T1000 (cell line): ENCODE measurements around the gene STARD13.

Source experiments
- DNase-seq: peaks from one replicate; lab custom pipeline; 2025; ENCODE audit warnings: mixed read lengths; lab: John Stamatoyannopoulos, UW

Gene STARD13

GRCh38 chr13:33285420-33286124 lies at the start of gene STARD13:
STARD13 (minus strand) TSS chr13:33285755; CDS start chr13:33285638, 117 bp downstream.
- peak; percentile 88 for DNase-seq

GRCh38 chr13:33334831-33335230 lies 49.3 kb upstream of the STARD13 start:
- no peak for DNase-seq

- DNase-seq, result no peak
These were observed 46.4 kb upstream of the STARD13 start for GRCh38 chr13:33331962-33332361.

GRCh38 chr13:33330483-33330882 lies 44.9 kb upstream of the STARD13 start:
- no peak for DNase-seq

DNA sequence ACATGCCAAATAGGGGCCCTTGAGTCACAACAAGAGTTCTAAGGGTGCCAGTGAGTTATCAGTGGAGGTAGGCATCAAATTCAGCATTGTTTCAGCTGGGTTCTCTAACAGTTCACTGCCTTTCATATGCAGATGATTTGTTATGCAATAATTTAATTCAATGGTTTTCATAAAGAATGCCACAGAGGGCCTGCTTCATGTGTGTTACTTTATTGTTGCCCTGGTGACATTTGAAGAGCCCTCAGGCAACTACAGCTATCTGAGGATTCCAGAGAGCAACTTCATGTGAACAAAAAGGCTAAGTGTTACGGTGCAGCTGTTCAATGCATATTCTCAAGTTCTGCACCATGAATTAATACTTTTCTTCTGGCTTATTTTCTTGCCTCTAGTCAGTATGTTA lies 43.1 kb upstream of the STARD13 start:
- DNase-seq, result no peak

GRCh38 chr13:33326723-33327122 lies 41.2 kb upstream of the STARD13 start:
- no peak for DNase-seq

DNA sequence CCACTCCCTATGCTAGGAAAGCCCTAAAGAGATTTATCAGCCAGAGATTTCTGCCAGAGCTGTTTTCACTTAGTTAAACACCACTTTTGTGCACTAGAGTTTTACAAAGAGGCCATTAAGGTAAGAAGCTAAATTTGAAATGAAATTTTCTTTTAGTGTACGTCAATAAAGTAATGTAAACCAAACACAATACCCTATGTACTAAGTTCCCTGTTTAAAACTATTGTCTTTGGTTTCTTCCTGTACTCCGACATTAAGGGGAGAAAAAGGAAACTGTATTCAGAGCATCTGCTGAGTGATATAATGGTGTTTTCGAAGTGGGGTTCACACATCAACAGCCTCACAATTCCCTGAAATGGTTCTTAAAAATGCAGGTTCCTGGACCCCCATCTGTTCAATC lies 40.7 kb upstream of the STARD13 start:
- DNase-seq, result no peak

DNA sequence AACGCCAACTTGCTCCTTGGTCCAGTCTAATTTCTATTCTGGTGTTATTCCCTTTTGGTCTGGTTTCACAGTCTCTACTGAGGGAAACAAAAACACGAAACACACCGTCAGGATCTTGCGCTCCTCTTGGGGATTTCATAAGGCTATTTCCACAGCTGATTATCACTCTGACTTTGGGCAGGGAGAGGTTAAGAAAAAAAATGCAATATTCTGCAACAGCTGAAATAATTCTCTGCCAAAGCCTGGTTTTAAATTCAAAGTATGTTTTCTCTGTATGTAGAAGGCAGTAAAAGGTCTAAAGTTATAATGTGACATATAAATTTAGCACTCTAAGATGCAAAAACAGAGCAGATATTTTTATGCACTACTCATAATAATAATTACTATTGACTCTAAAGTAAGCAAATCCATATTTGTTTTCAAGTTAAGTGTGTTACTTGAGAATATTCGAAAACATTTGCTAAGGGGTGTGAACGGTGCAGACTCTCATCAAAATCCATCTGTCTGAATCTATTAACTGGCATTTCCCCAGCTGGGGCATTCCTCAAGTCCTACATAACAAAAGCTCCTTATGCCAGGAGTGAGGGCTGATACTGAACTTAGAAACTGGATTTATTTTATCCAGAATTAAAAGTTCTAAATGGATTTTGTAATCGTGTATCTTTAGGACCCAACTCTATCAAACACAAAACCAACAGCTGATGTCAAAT lies 38.4 kb upstream of the STARD13 start:
- DNase-seq, result no peak

DNA sequence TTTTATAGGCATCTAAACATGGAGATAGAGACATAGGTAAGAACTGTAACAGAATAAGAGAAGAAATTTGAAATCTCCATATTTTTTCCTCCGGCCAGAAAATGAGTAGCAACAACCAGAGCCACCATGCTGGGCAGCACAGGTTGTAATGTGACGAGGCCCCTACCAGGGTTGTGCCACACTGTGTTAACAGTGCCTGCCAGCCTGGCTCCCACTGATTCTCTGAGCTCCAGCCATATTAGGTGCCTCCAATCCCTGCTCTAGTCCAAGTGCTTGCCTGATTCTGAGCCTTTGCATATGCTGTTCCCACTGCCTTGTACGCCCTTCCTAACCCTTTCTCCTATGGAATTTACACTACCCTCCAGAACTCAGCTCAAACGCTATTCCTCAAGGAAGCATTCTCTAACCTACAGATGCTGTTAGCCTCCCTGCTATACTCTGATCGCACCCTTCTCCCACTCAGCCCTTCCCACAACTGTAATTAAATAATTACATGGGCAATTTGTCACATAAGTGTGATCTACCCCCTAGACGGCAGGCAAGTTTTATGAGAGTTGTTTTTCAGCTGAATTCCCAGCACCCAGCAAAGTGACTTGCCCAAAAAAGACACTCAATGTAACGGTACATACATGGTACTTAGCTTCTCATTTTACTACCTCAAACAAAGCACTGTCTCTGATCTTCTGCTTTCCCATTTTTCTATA lies 37.6 kb upstream of the STARD13 start:
- no peak for DNase-seq

- DNase-seq, result no peak
These were observed 36.9 kb upstream of the STARD13 start for GRCh38 chr13:33322543-33322809.

GRCh38 chr13:33321686-33322542 lies 36.4 kb upstream of the STARD13 start:
- no peak for DNase-seq

DNA sequence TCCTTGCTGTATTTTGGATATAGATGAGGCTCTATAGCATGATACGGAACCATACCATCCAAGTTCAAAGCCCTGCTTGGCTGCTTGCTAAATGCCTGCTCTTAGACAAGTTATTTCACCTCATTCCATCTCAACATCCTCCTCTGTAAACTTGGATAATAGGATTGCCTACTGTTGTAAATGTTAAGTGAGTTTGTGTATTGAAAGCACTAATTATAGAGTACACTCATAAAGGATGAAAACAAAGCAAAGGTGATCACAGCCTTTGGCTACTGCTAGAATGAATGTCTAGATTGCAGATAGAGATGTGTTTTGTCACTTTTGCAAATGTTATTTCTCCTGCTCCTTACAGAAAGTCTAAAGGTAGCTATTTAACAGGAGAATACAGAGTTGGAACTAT lies 34.3 kb upstream of the STARD13 start:
- DNase-seq, result no peak

DNA sequence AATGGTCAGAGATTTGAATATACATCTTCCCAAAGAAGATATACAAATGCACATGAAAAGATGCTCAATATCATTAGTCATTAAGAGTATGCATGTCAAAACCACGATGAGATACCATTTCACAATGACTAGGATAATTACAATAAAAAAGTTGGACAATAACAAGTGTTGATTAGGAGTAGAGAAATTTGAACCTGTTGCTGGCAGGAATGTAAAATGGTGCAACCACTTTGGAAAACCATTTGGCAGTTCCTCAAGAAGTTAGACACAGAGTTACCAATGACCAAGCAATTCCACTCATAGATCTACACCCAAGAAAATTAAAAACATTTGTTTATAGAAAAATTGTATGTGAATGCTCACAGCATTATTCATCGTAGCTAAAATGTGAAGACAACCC lies 33.2 kb upstream of the STARD13 start:
- DNase-seq, result no peak

GRCh38 chr13:33318037-33318436 lies 32.5 kb upstream of the STARD13 start:
- no peak for DNase-seq

DNA sequence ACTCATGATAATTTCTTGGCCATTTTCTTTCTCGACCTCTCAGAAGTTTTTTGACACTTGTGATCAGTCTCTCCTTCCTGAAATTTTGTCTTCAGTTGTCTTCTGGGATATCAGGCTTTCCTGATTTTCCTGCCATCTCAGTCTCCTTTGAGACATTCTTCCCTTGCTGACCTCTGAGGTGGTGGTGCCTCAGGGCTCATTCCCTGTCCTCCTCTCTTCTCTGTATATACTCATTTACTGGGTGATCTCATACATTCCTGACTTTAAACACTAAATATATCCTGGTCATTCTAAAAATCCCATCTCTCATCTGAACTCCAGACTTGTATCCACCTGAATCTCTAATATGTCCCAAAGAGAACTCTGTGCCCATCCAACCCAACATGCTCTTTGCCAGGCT lies 31.3 kb upstream of the STARD13 start:
- peak; percentile 1 for DNase-seq

DNA sequence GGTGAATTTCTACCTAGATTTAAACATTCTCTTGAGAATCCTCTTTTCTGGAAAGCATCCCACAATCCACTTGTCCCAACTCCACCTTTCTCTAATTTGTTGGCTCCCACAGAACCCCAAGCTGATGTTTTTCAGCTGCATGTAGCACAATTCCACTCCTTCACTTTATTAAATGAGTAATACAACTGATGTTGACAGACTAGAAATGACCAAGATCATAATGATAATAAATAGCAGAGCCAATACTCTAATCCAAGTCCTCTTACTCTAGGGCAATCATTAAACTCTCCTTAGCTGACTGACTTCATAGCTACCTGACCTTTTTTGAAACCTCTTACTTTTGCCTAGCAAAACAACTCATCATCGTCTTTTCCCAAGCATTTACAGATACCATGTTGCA lies 27.9 kb upstream of the STARD13 start:
- no peak for DNase-seq

DNA sequence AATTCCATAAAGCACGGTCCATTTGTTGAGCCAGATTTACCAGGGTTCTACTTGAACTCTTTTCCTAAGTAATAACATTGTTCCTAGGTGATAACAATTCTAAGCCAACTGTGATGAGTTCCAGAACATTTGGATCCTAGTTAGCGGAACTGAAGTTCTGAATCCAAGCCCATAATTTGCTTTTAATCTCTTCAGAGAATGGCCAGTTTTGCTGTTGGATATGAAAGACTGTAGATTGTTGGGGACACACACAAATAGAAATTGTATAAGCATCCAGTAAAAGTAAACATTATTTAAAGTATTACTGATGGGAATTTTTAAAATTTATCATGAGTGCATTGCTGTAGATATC lies 27.3 kb upstream of the STARD13 start:
- DNase-seq, result no peak

GRCh38 chr13:33312150-33312860 lies 26.8 kb upstream of the STARD13 start:
- DNase-seq, result no peak

- DNase-seq, result no peak
These were observed 25.5 kb upstream of the STARD13 start for GRCh38 chr13:33311040-33311439.

- no peak for DNase-seq
These were observed 24.9 kb upstream of the STARD13 start for GRCh38 chr13:33310245-33311038.

- no peak for DNase-seq
These were observed 23.3 kb upstream of the STARD13 start for GRCh38 chr13:33308863-33309262.
